Right lobe of liver (tissue), 6 donors: ENCODE data around the gene AKR1C2. TPM values are rescaled to one million over a fixed set of nuclear protein-coding genes. Genes with fewer than 3 reads are reported as not detected.
"Not testable (repeated sequence)": the region's sequence is repeated elsewhere in the genome, so short reads cannot be mapped to it uniquely, and the experiment has no call there.

Source experiments
- ATAC-seq, 4 donors: fragments of 200-7000 bp; cut with Tn5 transposase; one replicate each; pipeline ENCODE4 v1.9.1; 2020; ENCODE audit warnings: mild to moderate bottlenecking in 4 of 4, moderate library complexity in 4 of 4
- DNase-seq, 3 donors: peaks; one replicate each; pipeline ENCODE4 v3.0.0-alpha.2; 2020
- H3K27ac ChIP-seq, 3 donors: fragments of 200-600 bp; one replicate each; pipeline ENCODE4 v1.8.0; 2022
- H3K27me3 ChIP-seq, 2 donors: fragments of 200-600 bp; one replicate each; pipeline ENCODE4 v1.8.0; 2022
- H3K36me3 ChIP-seq, 4 donors: fragments of 200-600 bp; sonication (generic) in 1 of 4; one replicate each; pipeline versions ENCODE4 v1.5.1 to v1.8.0; 2017 to 2022; ENCODE audit warnings: control low read depth in 1 of 4
- H3K4me1 ChIP-seq, 4 donors: fragments of 200-600 bp; sonication (generic) in 1 of 4; one replicate each; pipeline versions ENCODE4 v1.5.1 to v1.8.0; 2017 to 2022; ENCODE audit warnings: control low read depth in 1 of 4
- H3K4me3 ChIP-seq, 3 donors: fragments of 200-600 bp; one replicate each; pipeline ENCODE4 v1.8.0; 2022
- H3K9me3 ChIP-seq, 4 donors: fragments of 200-600 bp; sonication (generic) in 1 of 4; one replicate each; pipeline versions ENCODE4 v1.5.1 to v1.8.0; 2017 to 2022; ENCODE audit warnings: control low read depth in 1 of 4
- POLR2A ChIP-seq: fragments of 450-650 bp; IDR thresholded peaks from one replicate; pipeline ENCODE4 v1.6.1; 2017; ENCODE audit warnings: antibody characterized with exemption, mild to moderate bottlenecking
- WGBS: methylation state at CpG from one replicate; pipeline ENCODE4 v1.1.6; 2018; ENCODE audit warnings: low coverage, low lambda C conversion rate; ENCODE audit not compliant: insufficient coverage; ENCODE audit errors: missing lambda C conversion rate; 5-methylcytosine and 5-hydroxymethylcytosine counted together
- intact Hi-C, 2 donors: fragments of 100-400 bp; cut with DNase I; formaldehyde crosslinking; loops; one replicate each; pipeline versions ENCODE4 v1.11.2 to v1.14.1; 2022
- total RNA-seq, 6 experiments: library from RNA; depleted of rRNA in 2 of 6; stranded (reverse); fragments of >200 nt in 2 of 6; fragmentation: NEBNext Ultra II Directional in 3 of 6; extraction: Animal tissue kit (Norgen Biotek cat#: 25700) in 3 of 6; gene quantifications; one replicate each; pipeline versions ENCODE4 v1.1.0 to v1.2.4, GENCODE V29; 2016 to 2023
- TF ChIP-seq, protein P1 (sequence below), 4 donors: fragments of 200-600 bp in 3 of 4; fragments of 450-650 bp in 1 of 4; IDR thresholded peaks; one replicate each; pipeline versions ENCODE4 v1.5.1 to v1.8.0; 2016 to 2022; ENCODE audit warnings: antibody characterized with exemption in 4 of 4, mild to moderate bottlenecking in 2 of 4
- donor health status: DM: no; HTN: yes; CAD: no.
- donor health status: DM: no; HTN: no; CAD: no.
- donor health status: DM: no; HTN: no; CAD: no.
- donor health status: DM: no; HTN: yes; CAD: no.
- donor health status: DM: no; HTN: yes; CAD: no.

Gene AKR1C2
- total RNA-seq, 6 experiments from 2014 or later: 203 to 2,018 (median 421) TPM

- ATAC-seq (no peak), DNase-seq (no peak)
- Histone ChIP-seq H3K27me3 (no peaks in the 10 kb centered on the region), H3K36me3 (no peaks in the 10 kb centered on the region), H3K9me3 (no peaks in the 10 kb centered on the region), H3K4me3 (no peak overlapping the region), H3K4me1 (peaks cover 0 to 28% (median 0%) of the 10 kb centered on the region in 4 donors), H3K27ac (no peak overlapping the region)
- WGBS: 81% methylated on average over 2 of the region's 2 CpGs
- no peak for TF ChIP-seq POLR2A
- TF ChIP-seq, protein P1, sequence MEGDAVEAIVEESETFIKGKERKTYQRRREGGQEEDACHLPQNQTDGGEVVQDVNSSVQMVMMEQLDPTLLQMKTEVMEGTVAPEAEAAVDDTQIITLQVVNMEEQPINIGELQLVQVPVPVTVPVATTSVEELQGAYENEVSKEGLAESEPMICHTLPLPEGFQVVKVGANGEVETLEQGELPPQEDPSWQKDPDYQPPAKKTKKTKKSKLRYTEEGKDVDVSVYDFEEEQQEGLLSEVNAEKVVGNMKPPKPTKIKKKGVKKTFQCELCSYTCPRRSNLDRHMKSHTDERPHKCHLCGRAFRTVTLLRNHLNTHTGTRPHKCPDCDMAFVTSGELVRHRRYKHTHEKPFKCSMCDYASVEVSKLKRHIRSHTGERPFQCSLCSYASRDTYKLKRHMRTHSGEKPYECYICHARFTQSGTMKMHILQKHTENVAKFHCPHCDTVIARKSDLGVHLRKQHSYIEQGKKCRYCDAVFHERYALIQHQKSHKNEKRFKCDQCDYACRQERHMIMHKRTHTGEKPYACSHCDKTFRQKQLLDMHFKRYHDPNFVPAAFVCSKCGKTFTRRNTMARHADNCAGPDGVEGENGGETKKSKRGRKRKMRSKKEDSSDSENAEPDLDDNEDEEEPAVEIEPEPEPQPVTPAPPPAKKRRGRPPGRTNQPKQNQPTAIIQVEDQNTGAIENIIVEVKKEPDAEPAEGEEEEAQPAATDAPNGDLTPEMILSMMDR (IDR thresholded peaks at IDR 0.05): no peak
- intact Hi-C loops: no loop called here
Observed at GRCh38 chr10:5012595-5012994, 8.9 kb upstream of the AKR1C2 start.

GRCh38 chr10:5011392-5011791 is 7.7 kb upstream of the AKR1C2 start:
- WGBS: 56% methylated on average over 2 of the region's 2 CpGs
- intact Hi-C loops, ATAC-seq: not testable (repeated sequence)

GRCh38 chr10:5010043-5010442 is 6.4 kb upstream of the AKR1C2 start:
- ATAC-seq, H3K9me3 ChIP-seq, H3K27me3 ChIP-seq, intact Hi-C loops, H3K27ac ChIP-seq, H3K36me3 ChIP-seq, DNase-seq, H3K4me3 ChIP-seq: not testable (repeated sequence)
- WGBS: 80% methylated on average over 2 of the region's 7 CpGs
- peaks cover 0 to 20% (median 0%) of the 10 kb centered on the region in 4 donors for H3K4me1 ChIP-seq

More at GRCh38 chr10:5011392-5011791, 7.7 kb upstream of the AKR1C2 start:
- not testable (repeated sequence) for H3K4me3 ChIP-seq, H3K27me3 ChIP-seq, H3K27ac ChIP-seq, DNase-seq, H3K9me3 ChIP-seq, H3K36me3 ChIP-seq
- peaks cover 0 to 26% (median 0%) of the 10 kb centered on the region in 4 donors for H3K4me1 ChIP-seq

DNA sequence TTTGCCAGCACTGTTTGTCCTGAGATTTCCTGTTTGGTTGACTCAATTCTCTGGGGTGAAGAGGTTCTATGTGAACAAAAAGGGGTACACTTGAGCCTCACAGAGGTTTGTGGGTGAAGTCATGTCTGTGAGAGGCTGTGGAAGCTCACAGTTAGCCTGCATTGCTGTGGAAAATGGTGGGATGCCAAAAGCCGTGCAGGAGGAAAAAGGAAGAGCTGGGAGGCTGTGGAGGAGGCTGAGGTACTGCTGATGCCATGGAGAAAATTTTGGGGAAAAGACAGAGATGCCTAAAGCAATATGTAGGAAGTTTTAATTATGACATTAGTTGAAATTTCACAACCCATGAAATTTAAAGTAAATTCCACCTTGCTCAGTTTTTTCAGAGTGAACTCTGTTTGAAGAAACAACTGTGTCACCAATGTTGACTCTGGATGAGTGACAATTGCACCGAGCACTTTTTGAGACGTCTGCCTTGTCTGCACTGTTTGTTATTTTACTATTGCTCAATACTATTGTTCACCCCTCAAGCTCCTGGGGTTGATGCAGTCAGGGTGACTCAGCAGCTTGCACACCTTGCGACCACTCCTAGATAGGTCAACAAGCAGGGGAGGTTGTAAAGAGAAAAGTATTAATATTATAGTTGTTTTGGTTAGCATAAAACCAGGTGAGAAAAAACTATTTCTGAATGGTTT is 5.3 kb upstream of the AKR1C2 start:
- H3K27ac ChIP-seq: peak overlapping the region in 2 of 3 donors; percentile 56 to 78
- intact Hi-C loops, H3K36me3 ChIP-seq, H3K4me3 ChIP-seq, H3K27me3 ChIP-seq, H3K9me3 ChIP-seq: not testable (repeated sequence)
- WGBS: 20% methylated on average over 4 of the region's 4 CpGs
- ATAC-seq (peak; percentile 85 to 95 (median 90)), DNase-seq (peak; percentile 41 to 82 (median 67))
- H3K4me1 ChIP-seq: peaks cover 0 to 20% (median 0%) of the 10 kb centered on the region in 4 donors

DNA sequence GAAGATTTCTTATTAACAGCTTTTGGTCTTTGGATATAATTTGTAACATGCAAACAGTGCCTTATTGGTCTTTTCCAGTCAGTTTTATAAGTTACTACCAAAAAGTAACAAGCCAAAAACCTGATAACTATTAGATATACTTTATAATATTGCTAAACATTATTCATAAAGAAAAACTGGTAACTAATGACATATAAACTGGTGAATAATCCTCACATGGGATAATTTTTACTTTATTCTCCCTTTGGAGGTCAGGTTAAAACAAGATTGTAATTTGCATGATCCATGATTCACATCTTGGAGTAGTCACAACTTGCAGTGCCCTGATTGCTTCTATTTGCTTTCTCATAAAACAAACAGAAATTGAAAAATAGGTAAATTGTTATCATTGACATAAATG is 844 bp upstream of the AKR1C2 start:
- ATAC-seq, DNase-seq, H3K9me3 ChIP-seq, H3K27ac ChIP-seq, H3K27me3 ChIP-seq, intact Hi-C loops, H3K4me3 ChIP-seq: not testable (repeated sequence)
- Histone ChIP-seq H3K4me1 (peaks cover 0 to 12% (median 0%) of the 10 kb centered on the region in 4 donors), H3K36me3 (peaks cover 0 to 22% (median 0%) of the 10 kb centered on the region in 4 donors)

- Histone ChIP-seq H3K4me1 (peaks cover 0 to 12% (median 0%) of the 10 kb centered on the region in 4 donors), H3K36me3 (peaks cover 0 to 25% (median 0%) of the 10 kb centered on the region in 4 donors)
- H3K4me3 ChIP-seq, H3K27ac ChIP-seq, H3K9me3 ChIP-seq, intact Hi-C loops, H3K27me3 ChIP-seq, DNase-seq, ATAC-seq: not testable (repeated sequence)
- WGBS: 0% methylated on average over 1 of the region's 1 CpG
Observed at GRCh38 chr10:5004030-5004385, 351 bp upstream of the AKR1C2 start.

- intact Hi-C loops: no loop called here
- peak overlapping the region; percentile 8 to 64 (median 49) for H3K4me3 ChIP-seq
- WGBS: 52% methylated on average over 2 of the region's 2 CpGs
- no peaks in the 10 kb centered on the region for H3K27me3 ChIP-seq
- H3K4me1 ChIP-seq: peaks cover 0 to 5% (median 0%) of the 10 kb centered on the region in 4 donors
- H3K27ac ChIP-seq: peak overlapping the region in 2 of 3 donors; percentile 72 to 85
- DNase-seq (no peak), ATAC-seq (peak in 3 of 4 donors; percentile 15 to 28 (median 16))
- no peak for TF ChIP-seq POLR2A
- TF ChIP-seq, protein P1 (IDR thresholded peaks at IDR 0.05): no peak
- H3K9me3 ChIP-seq: no peaks in the 10 kb centered on the region
- peaks cover 0 to 38% (median 0%) of the 10 kb centered on the region in 4 donors for H3K36me3 ChIP-seq
Observed at GRCh38 chr10:5002013-5002727, 1.5 kb downstream of the AKR1C2 start.
